ENCODE results near the gene ZNF638. TPM values are rescaled to one million over a fixed set of nuclear protein-coding genes. Genes with fewer than 3 reads are reported as not detected.

Gene ZNF638
- total RNA-seq, 1 donor from 2014 or later = 97.1 TPM

- H3K9me3 ChIP-seq (replicated peaks) = no peaks in the 10 kb centered on the region
- H3K27me3 ChIP-seq (ENCODE audit: low read depth) = no peaks in the 10 kb centered on the region
- H3K27ac ChIP-seq (replicated peaks) = no peak overlapping the region
- DNase-seq = no peak
- intact Hi-C loops (cut with micrococcal nuclease) = no loop called here
- H3K4me1 ChIP-seq = peaks cover 28% of the 10 kb centered on the region
- H3K4me3 ChIP-seq = no peak overlapping the region
- TF ChIP-seq CTCF (IDR thresholded peaks at IDR 0.05; ENCODE audit: borderline replicate concordance) = no peak
- no peaks in the 10 kb centered on the region for H3K36me3 ChIP-seq
These were observed 40.2 kb upstream of the ZNF638 start for GRCh38 chr2:71291398-71291797.

GRCh38 chr2:71292159-71292558, 39.4 kb upstream of the ZNF638 start:
- TF ChIP-seq CTCF (IDR thresholded peaks at IDR 0.05; ENCODE audit: borderline replicate concordance) = no peak
- Histone ChIP-seq H3K4me3 (no peak overlapping the region), H3K4me1 (peaks cover 25% of the 10 kb centered on the region), H3K9me3 (replicated peaks) (no peaks in the 10 kb centered on the region), H3K27ac (replicated peaks) (no peak overlapping the region), H3K27me3 (ENCODE audit: low read depth) (no peaks in the 10 kb centered on the region), H3K36me3 (no peaks in the 10 kb centered on the region)
- intact Hi-C loops (cut with micrococcal nuclease) = no loop called here
- no peak for DNase-seq

- Histone ChIP-seq H3K27ac (replicated peaks) (no peak overlapping the region), H3K36me3 (no peaks in the 10 kb centered on the region), H3K9me3 (replicated peaks) (no peaks in the 10 kb centered on the region), H3K27me3 (ENCODE audit: low read depth) (no peaks in the 10 kb centered on the region), H3K4me1 (peaks cover 14% of the 10 kb centered on the region), H3K4me3 (no peak overlapping the region)
- DNase-seq = no peak
- intact Hi-C loops (cut with micrococcal nuclease) = no loop called here
- no peak for TF ChIP-seq CTCF (IDR thresholded peaks at IDR 0.05; ENCODE audit: borderline replicate concordance)
These were observed 32.7 kb upstream of the ZNF638 start for GRCh38 chr2:71298914-71299313.

GRCh38 chr2:71299507-71299906, 32.1 kb upstream of the ZNF638 start:
- TF ChIP-seq CTCF (IDR thresholded peaks at IDR 0.05; ENCODE audit: borderline replicate concordance) = peak; percentile 81
- intact Hi-C loops (cut with micrococcal nuclease) = no loop called here

GRCh38 chr2:71303849-71304248, 27.7 kb upstream of the ZNF638 start:
- intact Hi-C loops (cut with micrococcal nuclease) = no loop called here
- Histone ChIP-seq H3K36me3 (no peaks in the 10 kb centered on the region), H3K4me3 (no peak overlapping the region), H3K27me3 (ENCODE audit: low read depth) (no peaks in the 10 kb centered on the region), H3K27ac (replicated peaks) (no peak overlapping the region), H3K4me1 (peaks cover 29% of the 10 kb centered on the region), H3K9me3 (replicated peaks) (no peaks in the 10 kb centered on the region)
- TF ChIP-seq CTCF (IDR thresholded peaks at IDR 0.05; ENCODE audit: borderline replicate concordance) = no peak
- no peak for DNase-seq

More at GRCh38 chr2:71299507-71299906, 32.1 kb upstream of the ZNF638 start:
- H3K4me1 ChIP-seq = peaks cover 17% of the 10 kb centered on the region
- no peak overlapping the region for H3K27ac ChIP-seq (replicated peaks)
- H3K27me3 ChIP-seq (ENCODE audit: low read depth) = no peaks in the 10 kb centered on the region
- H3K4me3 ChIP-seq = no peak overlapping the region
- no peaks in the 10 kb centered on the region for H3K36me3 ChIP-seq
- no peak for DNase-seq
- H3K9me3 ChIP-seq (replicated peaks) = no peaks in the 10 kb centered on the region

- H3K27ac ChIP-seq (replicated peaks) = peak overlapping the region; percentile 37
- H3K27me3 ChIP-seq (ENCODE audit: low read depth) = no peaks in the 10 kb centered on the region
- H3K36me3 ChIP-seq = no peaks in the 10 kb centered on the region
- H3K9me3 ChIP-seq (replicated peaks) = no peaks in the 10 kb centered on the region
- no peak overlapping the region for H3K4me3 ChIP-seq
- peaks cover 27% of the 10 kb centered on the region for H3K4me1 ChIP-seq
- intact Hi-C loops (cut with micrococcal nuclease) = no loop called here
- no peak for DNase-seq
- no peak for TF ChIP-seq CTCF (IDR thresholded peaks at IDR 0.05; ENCODE audit: borderline replicate concordance)
These were observed 24.8 kb upstream of the ZNF638 start for GRCh38 chr2:71306762-71307161.

Measured in left ventricle myocardium inferior (tissue), 1 donor.